Smooth muscle cell (in vitro differentiated cells): ENCODE data around the gene TLR1. TPM values are rescaled to one million over a fixed set of nuclear protein-coding genes. Genes with fewer than 3 reads are reported as not detected.
"Not testable (repeated sequence)": the region's sequence is repeated elsewhere in the genome, so short reads cannot be mapped to it uniquely, and the experiment has no call there.

Experiments used
- DNase-seq: peaks from one replicate; lab custom pipeline; 2025; ENCODE audit not compliant: unreplicated experiment; lab: John Stamatoyannopoulos, UW
- H2AFZ ChIP-seq: fragments of 200-600 bp; sonication (generic); 2 replicates; pipeline ENCODE4 v1.6.0; 2016; ENCODE audit warnings: antibody characterized with exemption, low read depth, mild to moderate bottlenecking
- H3F3A ChIP-seq: fragments of 200-600 bp; sonication (generic); 2 replicates; pipeline ENCODE4 v1.6.0; 2017; ENCODE audit warnings: antibody characterized with exemption, low read depth
- H3K27ac ChIP-seq: fragments of 200-600 bp; sonication (generic); 2 replicates; pipeline ENCODE4 v1.5.1; 2016; ENCODE audit warnings: low read depth, mild to moderate bottlenecking
- H3K27me3 ChIP-seq: fragments of 200-600 bp; sonication (generic); 2 replicates; pipeline ENCODE4 v1.6.1; 2016; ENCODE audit warnings: low read depth, mild to moderate bottlenecking
- H3K36me3 ChIP-seq: fragments of 200-600 bp; sonication (generic); 2 replicates; pipeline ENCODE4 v1.5.1; 2016; ENCODE audit warnings: low read depth
- H3K4me1 ChIP-seq: fragments of 200-600 bp; sonication (generic); 2 replicates; pipeline ENCODE4 v1.5.1; 2016; ENCODE audit warnings: low read depth
- H3K4me2 ChIP-seq: fragments of 200-600 bp; sonication (generic); 2 replicates; pipeline ENCODE4 v1.6.0; 2016; ENCODE audit warnings: mild to moderate bottlenecking
- H3K4me3 ChIP-seq: fragments of 200-600 bp; sonication (generic); 2 replicates; pipeline ENCODE4 v1.5.1; 2016; ENCODE audit warnings: mild to moderate bottlenecking
- H3K79me2 ChIP-seq: fragments of 200-600 bp; sonication (generic); 2 replicates; pipeline ENCODE4 v1.6.0; 2016; ENCODE audit warnings: low read depth, mild to moderate bottlenecking
- H3K9ac ChIP-seq: fragments of 200-600 bp; sonication (generic); 2 replicates; pipeline ENCODE4 v1.6.0; 2016; ENCODE audit warnings: low read depth
- H3K9me3 ChIP-seq: fragments of 200-600 bp; sonication (generic); replicated peaks from 2 replicates; pipeline ENCODE4 v1.5.1; 2016; ENCODE audit warnings: low read depth
- H4K20me1 ChIP-seq: fragments of 200-600 bp; sonication (generic); 2 replicates; pipeline ENCODE4 v1.6.0; 2016; ENCODE audit warnings: low read depth
- CTCF ChIP-seq: fragments of 200-600 bp; sonication (generic); IDR thresholded peaks from 2 replicates; pipeline ENCODE4 v1.5.1; 2017; ENCODE audit warnings: borderline replicate concordance, mild to moderate bottlenecking, antibody characterized with exemption; ENCODE audit not compliant: insufficient read depth, poor library complexity, severe bottlenecking
- WGBS: methylation state at CpG from one replicate; pipeline ENCODE4 v1.1.7; 2016; ENCODE audit warnings: low lambda C conversion rate; 5-methylcytosine and 5-hydroxymethylcytosine counted together
- polyA plus RNA-seq: library from polyadenylated mRNA; unstranded; fragments of >200 nt; fragmentation: Nextera tagmentation; extraction: Ambion mirVana; gene quantifications from 2 replicates; pipeline ENCODE4 v1.2.1, GENCODE V29; 2016
- total RNA-seq: library from RNA; depleted of rRNA; stranded (reverse); fragments of >200 nt; gene quantifications from 2 replicates; pipeline ENCODE4 v1.2.3, GENCODE V29; 2014

Gene TLR1
- total and polyA plus RNA-seq, 2 experiments from 2014 or later: 0.54 to 2.0 TPM

GRCh38 chr4:38811297-38811696 lies 6.7 kb upstream of the TLR1 start:
- H3K27me3 ChIP-seq: no peaks in the 10 kb centered on the region
- H2AFZ ChIP-seq: no peak overlapping the region
- no peaks in the 10 kb centered on the region for H3F3A ChIP-seq
- H3K9me3 ChIP-seq: no peaks in the 10 kb centered on the region
- H3K4me1 ChIP-seq: no peaks in the 10 kb centered on the region
- no peak overlapping the region for H3K4me2 ChIP-seq
- H3K9ac ChIP-seq: no peak overlapping the region
- no peaks in the 10 kb centered on the region for H3K36me3 ChIP-seq
- H3K79me2 ChIP-seq: no peaks in the 10 kb centered on the region
- H4K20me1 ChIP-seq: no peaks in the 10 kb centered on the region
- no peak overlapping the region for H3K27ac ChIP-seq
- no peak overlapping the region for H3K4me3 ChIP-seq
- 95% methylated on average over 6 of the region's 6 CpGs for WGBS
- DNase-seq: no peak
- no peak for TF ChIP-seq CTCF

GRCh38 chr4:38807462-38807861 lies 2.9 kb upstream of the TLR1 start:
- not testable (repeated sequence) for H3K79me2 ChIP-seq, H3K27ac ChIP-seq, H3K4me1 ChIP-seq, H3K9me3 ChIP-seq, H4K20me1 ChIP-seq, H2AFZ ChIP-seq, H3K27me3 ChIP-seq, H3K4me2 ChIP-seq, H3K4me3 ChIP-seq, H3K9ac ChIP-seq, H3F3A ChIP-seq, DNase-seq, H3K36me3 ChIP-seq
- WGBS: 96% methylated on average over 18 of the region's 29 CpGs

- not testable (repeated sequence) for H3K4me3 ChIP-seq, H3F3A ChIP-seq, H3K9me3 ChIP-seq, H2AFZ ChIP-seq, H4K20me1 ChIP-seq, H3K4me2 ChIP-seq, H3K27me3 ChIP-seq, DNase-seq, H3K4me1 ChIP-seq, H3K27ac ChIP-seq, H3K9ac ChIP-seq, H3K79me2 ChIP-seq, H3K36me3 ChIP-seq
- WGBS: 96% methylated on average over 9 of the region's 9 CpGs
Measured at GRCh38 chr4:38806251-38806650, 1.7 kb upstream of the TLR1 start.

GRCh38 chr4:38805530-38806145 lies 1.0 kb upstream of the TLR1 start:
- no peak overlapping the region for H3K9ac ChIP-seq
- no peaks in the 10 kb centered on the region for H3K36me3 ChIP-seq
- no peak for TF ChIP-seq CTCF
- no peaks in the 10 kb centered on the region for H3F3A ChIP-seq
- no peak overlapping the region for H3K4me2 ChIP-seq
- WGBS: 78% methylated on average over 5 of the region's 5 CpGs
- no peaks in the 10 kb centered on the region for H3K27me3 ChIP-seq
- no peak overlapping the region for H2AFZ ChIP-seq
- no peak for DNase-seq
- no peaks in the 10 kb centered on the region for H3K9me3 ChIP-seq
- no peaks in the 10 kb centered on the region for H4K20me1 ChIP-seq
- H3K79me2 ChIP-seq: no peaks in the 10 kb centered on the region
- no peak overlapping the region for H3K27ac ChIP-seq
- H3K4me3 ChIP-seq: no peak overlapping the region
- H3K4me1 ChIP-seq: no peaks in the 10 kb centered on the region
